Measurements from ENCODE around the gene CD101. TPM values are rescaled to one million over a fixed set of nuclear protein-coding genes. Genes with fewer than 3 reads are reported as not detected.
A peak's percentile ranks its signal among the peaks of the same experiment; 100 is the strongest.

Gene CD101
- total RNA-seq, 6 donors from 2014 or later: 3.1 to 50.2 (median 11.7) TPM

- H3K36me3 ChIP-seq: no peaks in the 10 kb centered on the region
- peak overlapping the region; percentile 78 to 87 (median 84) for H3K4me3 ChIP-seq
- no peak for TF ChIP-seq POLR2AphosphoS5 (IDR thresholded peaks at IDR 0.05)
- no peak for TF ChIP-seq CTCF (IDR thresholded peaks at IDR 0.05)
- TF ChIP-seq EP300 (IDR thresholded peaks at IDR 0.05): no peak
- peak in 1 of 4 donors; percentile 27 for TF ChIP-seq POLR2A (IDR thresholded peaks at IDR 0.05)
- ATAC-seq (ENCODE audit: low FRiP score in 2 of 2): peak; percentile 75 to 85
- H3K27ac ChIP-seq: peak overlapping the region; percentile 64 to 84 (median 73)
- H3K27me3 ChIP-seq: no peaks in the 10 kb centered on the region
- H3K9me3 ChIP-seq: no peaks in the 10 kb centered on the region
- 27 to 38% methylated on average over 28 to 42 of the region's 42 CpGs for WGBS, 2 donors
- peak; percentile 32 to 85 for DNase-seq
- peaks cover 8 to 19% (median 11%) of the 10 kb centered on the region in 4 donors for H3K4me1 ChIP-seq
Measured at GRCh38 chr1:117060441-117061317, 59.1 kb downstream of the CD101 start.

GRCh38 chr1:117061986-117062415, 60.4 kb downstream of the CD101 start:
- H3K9me3 ChIP-seq: no peaks in the 10 kb centered on the region
- no peak overlapping the region for H3K27ac ChIP-seq
- H3K4me1 ChIP-seq: peaks cover 8 to 19% (median 11%) of the 10 kb centered on the region in 4 donors
- H3K27me3 ChIP-seq: no peaks in the 10 kb centered on the region
- 60 to 80% methylated on average over 2 of the region's 2 CpGs for WGBS, 2 donors
- H3K36me3 ChIP-seq: no peaks in the 10 kb centered on the region
- DNase-seq (no peak), ATAC-seq (ENCODE audit: low FRiP score in 2 of 2) (no peak)
- TF ChIP-seq EP300 (IDR thresholded peaks at IDR 0.05): no peak
- TF ChIP-seq POLR2A (IDR thresholded peaks at IDR 0.05): no peak
- TF ChIP-seq POLR2AphosphoS5 (IDR thresholded peaks at IDR 0.05): no peak
- no peak for TF ChIP-seq CTCF (IDR thresholded peaks at IDR 0.05)
- no peak overlapping the region for H3K4me3 ChIP-seq

- Histone ChIP-seq H3K36me3 (no peaks in the 10 kb centered on the region), H3K9me3 (no peaks in the 10 kb centered on the region), H3K4me3 (no peak overlapping the region), H3K4me1 (no peaks in the 10 kb centered on the region), H3K27me3 (no peaks in the 10 kb centered on the region), H3K27ac (no peak overlapping the region)
- no peak for TF ChIP-seq EP300 (IDR thresholded peaks at IDR 0.05)
- no peak for TF ChIP-seq POLR2AphosphoS5 (IDR thresholded peaks at IDR 0.05)
- no peak for TF ChIP-seq CTCF (IDR thresholded peaks at IDR 0.05)
- TF ChIP-seq POLR2A (IDR thresholded peaks at IDR 0.05): no peak
- 76 to 78% methylated on average over 6 of the region's 6 CpGs for WGBS, 2 donors
- DNase-seq (no peak), ATAC-seq (ENCODE audit: low FRiP score in 2 of 2) (no peak)
Measured at GRCh38 chr1:117066367-117066766, 64.8 kb downstream of the CD101 start.

GRCh38 chr1:117067533-117068370, 66.2 kb downstream of the CD101 start:
- no peak for TF ChIP-seq EP300 (IDR thresholded peaks at IDR 0.05)
- peak; percentile 55 to 84 (median 72) for TF ChIP-seq CTCF (IDR thresholded peaks at IDR 0.05)
- no peaks in the 10 kb centered on the region for H3K9me3 ChIP-seq
- peak; percentile 89 to 95 for ATAC-seq (ENCODE audit: low FRiP score in 2 of 2)
- no peak overlapping the region for H3K27ac ChIP-seq
- WGBS, 2 donors: 63 to 64% methylated on average over 6 of the region's 6 CpGs
- no peaks in the 10 kb centered on the region for H3K4me1 ChIP-seq
- H3K4me3 ChIP-seq: no peak overlapping the region
- DNase-seq: peak in 1 of 2 donors; percentile 53
- H3K36me3 ChIP-seq: no peaks in the 10 kb centered on the region
- H3K27me3 ChIP-seq: no peaks in the 10 kb centered on the region
